Measurements from ENCODE around the gene CSNK1A1. TPM values are rescaled to one million over a fixed set of nuclear protein-coding genes. Genes with fewer than 3 reads are reported as not detected.
"Not testable (repeated sequence)": the region's sequence is repeated elsewhere in the genome, so short reads cannot be mapped to it uniquely, and the experiment has no call there.

CSNK1A1 gene
- total RNA-seq, 1 experiment from 2014 or later: 300 TPM

DNA sequence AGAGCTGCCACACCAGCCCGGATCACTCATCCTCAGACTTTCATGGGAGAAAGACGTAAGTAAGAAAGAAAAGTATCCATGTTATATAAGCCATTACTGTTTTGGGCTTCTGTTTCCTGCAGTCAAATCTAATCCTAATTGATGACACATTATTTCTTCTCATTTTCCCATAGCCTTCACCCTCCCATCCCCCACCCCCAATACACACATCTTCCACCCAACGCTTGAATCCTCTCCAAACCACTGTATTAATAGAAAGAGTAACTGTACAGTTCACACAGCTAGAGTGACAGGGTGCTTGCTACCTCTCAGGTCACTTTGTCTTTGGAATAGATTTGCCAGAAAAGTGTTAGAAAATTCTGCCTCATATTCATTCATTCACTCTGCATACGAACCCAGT lies 102.8 kb downstream of the CSNK1A1 start:
- no peaks in the 10 kb centered on the region for H3K9me3 ChIP-seq (ENCODE audit: insufficient read depth, low read depth)
- POLR2A ChIA-PET (ENCODE audit: unreplicated experiment): no interaction called here
- no peak overlapping the region for H3K4me3 ChIP-seq
- H2AFZ ChIP-seq: no peak overlapping the region
- H3K9me2 ChIP-seq (ENCODE audit: insufficient read depth): no peaks in the 10 kb centered on the region
- TF ChIP-seq EZH2 (IDR thresholded peaks at IDR 0.05; ENCODE audit: low read depth) (no peak), CTCF (conservative IDR thresholded peaks at IDR 0.05) (no peak)
- no peaks in the 10 kb centered on the region for H3K27me3 ChIP-seq (ENCODE audit: insufficient read depth, low read depth)
- H3F3A ChIP-seq (ENCODE audit: insufficient read depth, low read depth): peaks cover 11% of the 10 kb centered on the region; the same call in 1 of the 2 replicates
- CTCF ChIA-PET: no interaction called here
- no peak for DNase-seq
- no peaks in the 10 kb centered on the region for H3K36me3 ChIP-seq (ENCODE audit: low read depth)
- H3K4me2 ChIP-seq: no peak overlapping the region
- BruUV-seq (replicated peaks): no TSS peak
- H3K4me1 ChIP-seq (replicated peaks; ENCODE audit: insufficient read depth): peaks cover 20% of the 10 kb centered on the region
- intact Hi-C loops (cut with micrococcal nuclease; ENCODE audit: unreplicated experiment): no loop called here
- H3K79me2 ChIP-seq (ENCODE audit: low read depth): no peaks in the 10 kb centered on the region
- no peak overlapping the region for H3K27ac ChIP-seq
- H4K20me1 ChIP-seq (ENCODE audit: insufficient read depth): no peaks in the 10 kb centered on the region

- H3K27ac ChIP-seq: no peak overlapping the region
Measured at GRCh38 chr5:149447373-149448367, 103.6 kb downstream of the CSNK1A1 start.

DNA sequence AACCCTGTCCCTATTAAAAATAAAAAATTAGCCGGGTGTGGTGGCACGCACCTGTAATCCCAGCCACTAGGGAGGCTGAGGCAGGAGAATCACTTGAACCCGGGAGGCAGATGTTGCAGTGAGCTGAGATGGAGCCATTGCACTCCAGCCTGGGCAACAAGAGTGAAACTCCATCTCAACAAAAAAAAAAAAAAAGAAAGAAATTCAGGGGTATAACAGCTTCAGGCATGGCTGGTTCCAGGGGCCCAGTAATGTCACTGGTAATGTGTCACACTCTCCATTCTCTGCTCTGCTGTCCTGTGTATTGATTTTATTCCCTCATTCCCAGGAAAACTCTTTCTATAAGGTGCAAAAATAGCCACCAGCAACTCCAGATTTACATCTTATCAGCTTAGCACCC lies 104.4 kb downstream of the CSNK1A1 start:
- CTCF ChIA-PET: interaction anchor here (0.8 to 1.8 kb wide), 2 partner anchors 28 to 104 kb away, joined by 4 to 10 read pairs; partner anchors contain the start of gene CSNK1A1
- BruUV-seq (replicated peaks); H3K27ac ChIP-seq; H3K4me2 ChIP-seq; H3K9me3 ChIP-seq (ENCODE audit: insufficient read depth, low read depth); DNase-seq; POLR2A ChIA-PET (ENCODE audit: unreplicated experiment); H2AFZ ChIP-seq; H3K9me2 ChIP-seq (ENCODE audit: insufficient read depth); H3K79me2 ChIP-seq (ENCODE audit: low read depth); H3K36me3 ChIP-seq (ENCODE audit: low read depth); H4K20me1 ChIP-seq (ENCODE audit: insufficient read depth); H3K27me3 ChIP-seq (ENCODE audit: insufficient read depth, low read depth); intact Hi-C loops (cut with micrococcal nuclease; ENCODE audit: unreplicated experiment); H3K4me3 ChIP-seq: not testable (repeated sequence)
- Histone ChIP-seq H3K4me1 (replicated peaks; ENCODE audit: insufficient read depth) (peaks cover 21% of the 10 kb centered on the region), H3F3A (ENCODE audit: insufficient read depth, low read depth) (peaks cover 11% of the 10 kb centered on the region; the same call in 1 of the 2 replicates)

More at GRCh38 chr5:149447373-149448367, 103.6 kb downstream of the CSNK1A1 start:
- Histone ChIP-seq H3K9me3 (ENCODE audit: insufficient read depth, low read depth) (no peaks in the 10 kb centered on the region), H3K4me3 (no peak overlapping the region), H3K9me2 (ENCODE audit: insufficient read depth) (no peaks in the 10 kb centered on the region), H3K4me1 (replicated peaks; ENCODE audit: insufficient read depth) (peaks cover 23% of the 10 kb centered on the region), H3K4me2 (no peak overlapping the region), H3K79me2 (ENCODE audit: low read depth) (no peaks in the 10 kb centered on the region), H3K36me3 (ENCODE audit: low read depth) (no peaks in the 10 kb centered on the region), H3K27me3 (ENCODE audit: insufficient read depth, low read depth) (no peaks in the 10 kb centered on the region), H2AFZ (no peak overlapping the region), H3F3A (ENCODE audit: insufficient read depth, low read depth) (peaks cover 11% of the 10 kb centered on the region; the same call in 1 of the 2 replicates), H4K20me1 (ENCODE audit: insufficient read depth) (no peaks in the 10 kb centered on the region)
- DNase-seq: no peak
- no TSS peak for BruUV-seq (replicated peaks)
- TF ChIP-seq CTCF (conservative IDR thresholded peaks at IDR 0.05) (no peak), EZH2 (IDR thresholded peaks at IDR 0.05; ENCODE audit: low read depth) (no peak)
- ChIA-PET POLR2A (ENCODE audit: unreplicated experiment) (no interaction called here), CTCF (interaction anchor here (0.6 to 0.9 kb wide), 3 partner anchors 55 to 115 kb away, joined by 3 to 4 read pairs (median 4); partner anchors contain the start of gene CSNK1A1)
- intact Hi-C loops (cut with micrococcal nuclease; ENCODE audit: unreplicated experiment): no loop called here
